Activated CD4-positive, alpha-beta T cell treated with anti-CD3 and anti-CD28 coated beads, Interleukin-2, amount 50 U/mL, for 4 hours (primary cell): ENCODE data around the gene PIGQ.

Experiments
- DNase-seq, 2 experiments: peaks; one replicate each; pipeline ENCODE4 v3.0.0-alpha.2; 2020

The PIGQ gene

GRCh38 chr16:569445-570254 is at the start of gene PIGQ:
PIGQ (plus strand) TSS chr16:569968; CDS start chr16:574075, 4,107 bp downstream.
- peak; percentile 38 to 43 for DNase-seq

DNA sequence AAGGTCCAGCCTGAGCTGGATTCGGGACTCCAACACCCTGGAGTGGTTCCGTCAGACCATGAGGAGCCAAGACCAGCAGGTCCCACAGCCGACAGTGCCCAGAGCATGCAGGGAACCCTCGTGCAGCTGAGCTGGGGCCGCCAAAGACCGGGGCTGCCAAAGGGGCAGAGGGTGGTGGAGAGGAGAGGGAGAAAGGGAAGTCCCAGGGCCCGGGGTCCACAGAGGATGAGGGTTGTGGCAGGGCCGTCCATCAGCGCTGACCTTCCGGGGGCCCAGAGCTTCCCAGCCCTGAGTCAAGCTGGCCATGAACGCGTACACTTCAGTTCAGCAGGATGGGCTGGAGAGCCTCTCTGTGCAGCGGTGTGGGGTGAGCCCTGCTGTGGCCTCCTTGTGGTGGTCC is 48.9 kb upstream of the PIGQ start:
- no peak for DNase-seq

- DNase-seq = no peak
These were observed 48.2 kb upstream of the PIGQ start for GRCh38 chr16:521381-522210.

DNA sequence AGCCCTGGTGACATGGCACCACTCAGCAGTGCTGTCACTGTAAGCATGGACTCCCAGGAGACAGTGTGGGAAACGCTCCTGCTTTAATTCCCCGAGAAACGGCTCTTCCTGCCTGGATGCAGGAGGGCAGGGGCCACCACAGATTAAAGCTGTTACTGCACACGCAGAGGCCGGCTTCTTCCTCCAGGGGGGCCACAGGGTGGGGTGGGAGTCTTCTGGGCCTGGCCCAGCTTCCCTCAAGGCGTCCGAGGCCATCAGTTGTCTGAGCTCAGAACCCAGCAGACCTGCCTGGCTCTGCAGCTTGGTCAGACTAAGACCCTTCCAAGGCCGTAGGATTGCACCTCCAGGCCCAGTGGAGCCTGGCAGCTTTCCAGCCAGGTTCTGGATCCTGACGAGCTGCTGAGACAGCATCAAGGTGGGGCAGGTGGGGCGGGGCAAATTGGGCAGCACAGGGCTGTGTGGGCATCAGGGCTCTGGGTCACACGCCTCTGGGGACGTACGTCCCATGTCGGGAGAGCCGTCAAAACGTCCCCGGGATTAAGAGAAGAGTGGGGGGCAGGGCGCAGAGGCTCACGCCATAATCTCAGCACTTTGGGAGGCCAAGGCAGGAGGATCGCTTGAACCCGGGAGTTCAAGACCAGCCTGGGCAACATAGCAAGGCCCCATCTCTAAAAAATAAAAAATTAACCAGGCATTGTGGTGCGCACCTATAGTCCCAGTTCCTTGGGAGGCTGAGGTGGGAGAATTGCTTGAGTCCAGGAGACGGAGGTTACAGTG is 47.3 kb upstream of the PIGQ start:
- no peak for DNase-seq

DNA sequence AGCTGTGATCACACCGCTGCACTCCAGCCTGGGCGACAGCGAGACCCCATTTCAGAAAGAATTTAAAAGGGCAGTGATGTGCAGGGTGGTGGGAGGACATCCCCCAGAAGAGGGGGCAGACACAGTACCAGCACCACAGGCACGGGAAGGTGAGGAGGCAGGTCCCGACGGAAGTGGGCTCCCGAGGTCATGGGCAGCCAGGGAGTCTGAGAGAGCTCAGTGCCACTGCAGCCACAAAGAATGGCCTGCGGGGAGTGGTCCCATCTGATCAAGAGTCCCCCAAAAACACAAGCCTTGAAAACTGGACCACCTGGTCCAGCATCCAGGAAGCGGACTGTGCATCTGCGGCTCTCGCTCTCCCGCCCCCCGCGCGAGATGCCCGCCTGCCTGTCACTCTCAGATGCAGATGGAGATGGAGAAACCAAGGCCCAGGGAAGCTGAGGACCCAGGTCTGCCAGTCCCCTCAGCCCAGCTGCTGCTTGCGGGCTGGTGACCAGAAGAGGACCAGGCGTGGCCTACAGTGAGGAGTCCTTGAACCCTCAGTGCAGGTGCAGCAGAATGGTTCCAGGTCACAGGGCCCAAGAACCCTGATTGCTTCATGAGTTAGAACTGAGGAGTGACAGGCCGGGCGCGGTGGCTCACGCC is 46.5 kb upstream of the PIGQ start:
- DNase-seq = no peak

DNA sequence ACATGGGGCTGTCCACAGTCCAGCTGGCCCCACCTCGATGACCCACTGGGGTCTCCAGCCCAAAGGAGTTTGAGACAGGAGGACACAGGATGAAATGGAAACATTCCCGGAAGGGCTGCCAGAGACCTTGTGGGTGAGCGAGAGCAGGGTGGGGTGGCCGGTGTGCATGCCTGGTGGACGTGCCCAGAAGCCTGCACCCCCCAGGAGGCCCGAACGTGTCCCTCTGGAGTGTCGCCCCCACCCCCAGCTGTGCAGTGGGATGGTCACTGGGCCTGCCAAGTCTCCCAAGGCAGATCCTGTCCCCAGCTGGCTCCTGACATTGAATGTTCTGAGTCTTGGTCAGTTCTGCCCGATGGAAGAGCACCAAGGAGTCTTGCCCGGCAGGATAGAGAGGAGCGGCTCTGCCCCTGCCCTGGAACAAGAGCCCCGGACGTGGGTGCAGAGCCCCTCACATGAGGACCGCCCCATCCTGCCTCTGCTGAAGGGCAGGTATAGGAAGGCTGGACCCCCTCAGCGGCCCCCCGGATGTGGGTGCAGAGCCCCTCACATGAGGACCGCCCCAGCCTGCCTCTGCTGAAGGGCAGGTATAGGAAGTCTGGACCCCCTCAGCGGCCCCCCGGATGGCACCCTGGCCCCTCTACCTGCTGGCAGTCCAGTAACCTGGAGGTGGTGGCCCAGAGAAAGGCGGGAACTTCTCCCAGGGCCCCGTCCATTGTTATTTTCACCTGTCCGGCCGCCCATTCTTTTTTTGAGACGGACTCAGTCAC is 45.3 kb upstream of the PIGQ start:
- DNase-seq = no peak

DNA sequence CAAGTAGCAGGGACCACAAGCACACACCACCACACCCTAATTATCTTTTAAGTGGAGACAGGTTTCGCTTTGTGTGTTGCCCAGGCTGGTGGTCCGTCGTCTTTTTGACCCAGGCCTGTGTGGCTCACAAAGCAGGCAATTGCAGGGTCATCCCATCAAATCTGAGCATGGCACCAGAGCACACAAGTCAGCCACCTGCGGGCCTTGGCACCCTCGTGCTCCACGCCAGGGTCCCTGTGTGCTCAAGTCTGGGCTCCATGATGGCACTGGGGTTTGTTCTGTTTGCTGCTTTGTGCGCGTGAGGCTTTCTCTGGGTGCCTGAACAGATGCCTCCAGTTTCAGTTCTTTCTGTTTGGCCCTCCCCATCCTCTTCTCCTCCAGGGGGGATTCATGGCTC is 44.6 kb upstream of the PIGQ start:
- no peak for DNase-seq

GRCh38 chr16:525520-526180 is 44.1 kb upstream of the PIGQ start:
- peak; percentile 63 to 72 for DNase-seq

GRCh38 chr16:526181-527014 is 43.4 kb upstream of the PIGQ start:
- peak in 1 of 2 experiments; percentile 13 for DNase-seq

- peak; percentile 76 to 80 for DNase-seq
These were observed 42.5 kb upstream of the PIGQ start, which contains the start of gene CAPN15 for GRCh38 chr16:527015-527903. CAPN15 (plus strand) TSS chr16:527712; CDS start chr16:546839, 19,127 bp downstream.

DNA sequence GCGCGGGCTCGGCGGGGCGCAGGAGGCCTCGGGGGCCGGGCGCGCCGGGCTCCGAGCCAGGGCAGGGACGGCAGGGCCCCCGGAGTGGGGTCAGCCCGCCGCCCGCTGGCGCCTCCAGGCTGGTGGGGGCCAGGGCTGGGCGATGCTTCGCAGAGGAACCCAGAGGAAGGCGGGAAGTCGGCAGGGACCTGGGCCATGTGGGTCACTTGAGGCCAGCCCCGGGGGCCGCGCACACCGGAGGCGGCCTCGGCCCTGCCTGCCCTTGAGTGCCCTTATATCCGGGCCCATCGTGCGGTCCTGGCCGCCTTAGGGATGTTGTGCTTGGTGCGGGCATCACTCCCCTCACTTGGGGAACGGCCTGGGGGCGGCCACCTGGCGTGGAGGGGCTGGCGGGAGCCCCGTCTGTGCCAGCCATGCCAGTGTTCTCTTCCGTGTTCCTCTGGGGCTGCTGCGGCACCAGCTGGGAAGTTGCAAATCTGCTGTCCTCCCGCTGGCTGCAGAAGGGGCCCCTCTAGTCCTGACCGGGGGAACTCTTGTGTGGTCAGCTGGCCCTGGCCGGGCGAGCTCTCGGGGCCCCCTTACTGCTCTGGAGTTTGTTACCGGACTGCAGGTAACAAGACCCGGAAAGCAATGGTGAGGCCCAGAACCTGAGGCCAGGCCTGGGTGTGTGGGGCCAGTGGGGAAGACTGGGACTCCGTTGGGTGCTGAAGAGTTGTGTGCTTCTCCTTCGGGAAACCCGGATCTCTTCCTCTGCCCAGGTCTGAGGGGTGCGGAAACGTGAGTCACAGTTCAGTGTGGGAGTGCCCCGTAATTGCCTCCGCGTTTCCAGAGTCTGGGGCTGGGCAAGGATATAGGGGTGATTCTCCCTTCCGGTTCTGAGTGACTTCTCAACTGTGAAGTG is 41.4 kb upstream of the PIGQ start:
- peak in 1 of 2 experiments; percentile 26 for DNase-seq

GRCh38 chr16:529012-529575 is 40.7 kb upstream of the PIGQ start:
- DNase-seq = no peak

- DNase-seq = no peak
These were observed 39.5 kb upstream of the PIGQ start for GRCh38 chr16:530111-530817.

- DNase-seq = no peak
These were observed 38.2 kb upstream of the PIGQ start for GRCh38 chr16:531494-532125.

- no peak for DNase-seq
These were observed 36.2 kb upstream of the PIGQ start for GRCh38 chr16:533391-534123.

DNA sequence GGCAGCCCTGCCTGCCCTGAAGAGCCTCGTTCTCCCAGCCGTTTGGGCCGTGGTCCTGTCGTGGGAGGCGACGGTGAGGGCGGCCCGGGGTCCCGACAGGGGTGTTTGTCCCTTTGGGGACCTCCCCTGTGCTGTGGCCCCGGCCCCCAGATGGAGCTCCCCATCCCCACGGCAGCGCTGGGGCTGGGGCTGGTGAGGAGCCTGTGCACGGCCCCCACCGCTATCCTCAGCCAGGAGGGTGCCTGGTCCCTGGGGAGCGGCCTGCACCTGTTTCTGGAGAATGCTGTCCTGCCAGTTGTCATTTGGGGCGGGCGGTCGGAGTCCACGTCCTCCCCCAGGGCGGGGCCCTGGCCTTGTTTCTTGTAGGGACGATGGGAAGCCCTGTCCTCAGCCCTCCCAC is 35.6 kb upstream of the PIGQ start:
- no peak for DNase-seq
